Gastroesophageal sphincter (tissue), 3 donors: ENCODE data around the gene PGP.

Experiments used
- EP300 ChIP-seq: sonication (generic); formaldehyde crosslinking; IDR thresholded peaks from one replicate; pipeline ENCODE4 v1.6.1; 2017; ENCODE audit warnings: antibody characterized with exemption, mild to moderate bottlenecking
- POLR2A ChIP-seq, 2 donors: fragments of 450-650 bp; IDR thresholded peaks; one replicate each; pipeline ENCODE4 v1.6.1; 2017; ENCODE audit warnings: antibody characterized with exemption in 2 of 2, mild to moderate bottlenecking in 2 of 2, moderate library complexity in 1 of 2
- POLR2AphosphoS5 ChIP-seq: sonication (generic); formaldehyde crosslinking; IDR thresholded peaks from one replicate; pipeline ENCODE4 v1.6.1; 2017; ENCODE audit warnings: antibody characterized with exemption
- TF ChIP-seq, protein P1 (sequence below), 4 experiments: fragments of 200-600 bp in 2 of 4; fragments of 450-650 bp in 2 of 4; sonication (generic) in 1 of 4; IDR thresholded peaks; one replicate each; pipeline ENCODE4 v1.5.1; 2017 to 2019; ENCODE audit warnings: antibody characterized with exemption in 4 of 4, mild to moderate bottlenecking in 2 of 4, moderate library complexity in 2 of 4

DNA sequence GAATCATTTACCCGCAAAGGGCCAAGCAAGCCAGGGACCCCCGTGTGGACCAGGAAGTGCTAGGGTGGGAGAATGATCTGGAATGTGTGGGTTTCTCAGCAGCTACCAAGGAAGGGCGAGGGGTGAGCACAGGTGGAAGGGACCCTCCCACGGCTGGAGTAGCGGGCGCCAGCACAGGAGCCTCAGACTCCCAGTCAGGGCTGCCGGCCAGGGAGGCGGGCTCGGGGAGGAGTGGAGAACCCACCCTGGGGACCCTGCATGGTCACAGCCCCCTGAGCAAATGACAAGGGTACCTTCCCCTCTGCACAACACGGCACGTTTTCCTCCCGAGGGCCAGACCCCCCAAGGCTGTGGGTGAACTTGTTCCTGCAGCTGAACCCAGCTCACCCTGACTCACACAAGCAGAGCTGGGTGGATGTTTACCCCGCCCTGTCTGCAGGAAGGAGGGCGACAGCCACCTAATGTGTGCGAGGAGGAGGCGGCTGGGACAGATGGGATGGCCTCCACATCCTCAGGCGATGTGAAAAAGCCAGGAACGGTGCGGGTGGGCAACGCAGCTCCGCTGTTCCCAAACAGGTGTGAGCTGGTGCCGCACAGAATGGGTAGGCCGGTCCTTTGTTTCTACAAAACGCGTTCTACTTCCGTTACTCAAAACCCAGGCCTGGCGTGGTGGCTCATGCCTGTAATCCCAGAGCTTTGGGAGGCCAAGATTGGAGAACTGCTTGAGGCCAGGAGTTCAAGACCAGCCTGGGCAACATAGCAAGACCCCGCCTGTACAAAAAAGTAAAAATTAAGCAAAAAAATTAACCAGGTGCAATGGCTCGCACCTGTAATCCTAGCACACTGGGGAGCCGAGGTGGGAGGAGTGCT, 30.5 kb upstream of the PGP start:
- TF ChIP-seq POLR2A (IDR thresholded peaks at IDR 0.05) (no peak), EP300 (no peak), POLR2AphosphoS5 (no peak)
- TF ChIP-seq, protein P1, sequence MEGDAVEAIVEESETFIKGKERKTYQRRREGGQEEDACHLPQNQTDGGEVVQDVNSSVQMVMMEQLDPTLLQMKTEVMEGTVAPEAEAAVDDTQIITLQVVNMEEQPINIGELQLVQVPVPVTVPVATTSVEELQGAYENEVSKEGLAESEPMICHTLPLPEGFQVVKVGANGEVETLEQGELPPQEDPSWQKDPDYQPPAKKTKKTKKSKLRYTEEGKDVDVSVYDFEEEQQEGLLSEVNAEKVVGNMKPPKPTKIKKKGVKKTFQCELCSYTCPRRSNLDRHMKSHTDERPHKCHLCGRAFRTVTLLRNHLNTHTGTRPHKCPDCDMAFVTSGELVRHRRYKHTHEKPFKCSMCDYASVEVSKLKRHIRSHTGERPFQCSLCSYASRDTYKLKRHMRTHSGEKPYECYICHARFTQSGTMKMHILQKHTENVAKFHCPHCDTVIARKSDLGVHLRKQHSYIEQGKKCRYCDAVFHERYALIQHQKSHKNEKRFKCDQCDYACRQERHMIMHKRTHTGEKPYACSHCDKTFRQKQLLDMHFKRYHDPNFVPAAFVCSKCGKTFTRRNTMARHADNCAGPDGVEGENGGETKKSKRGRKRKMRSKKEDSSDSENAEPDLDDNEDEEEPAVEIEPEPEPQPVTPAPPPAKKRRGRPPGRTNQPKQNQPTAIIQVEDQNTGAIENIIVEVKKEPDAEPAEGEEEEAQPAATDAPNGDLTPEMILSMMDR (IDR thresholded peaks at IDR 0.05): no peak
